ENCODE data around the gene CAMTA1.

The CAMTA1 gene

DNA sequence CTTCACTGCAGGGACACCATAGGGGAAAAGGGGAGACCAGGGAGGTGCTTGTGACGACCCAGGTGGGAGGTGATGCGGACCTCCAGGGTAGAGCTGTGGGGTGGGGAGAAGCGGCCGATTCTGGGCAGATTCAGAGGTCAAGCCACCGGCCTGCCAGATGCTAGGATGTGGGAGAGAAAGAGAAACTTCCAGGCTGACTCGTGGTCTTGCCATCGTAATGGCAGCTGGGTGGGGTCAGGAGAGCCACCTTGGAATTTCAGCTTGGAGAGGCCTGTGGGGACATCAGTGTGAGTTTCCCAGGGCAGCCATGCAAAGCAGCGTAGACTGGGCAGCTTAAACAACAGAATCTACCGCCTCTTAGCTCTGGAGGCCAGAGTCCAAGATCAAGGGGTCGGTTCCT, 727.8 kb downstream of the CAMTA1 start:
- no peak overlapping the region for H3K4me2 ChIP-seq (ENCODE audit: low read length)
- no peaks in the 10 kb centered on the region for H3K36me3 ChIP-seq (ENCODE audit: control insufficient read depth in 1 of 2, insufficient read depth in 2 of 2, low read length in 2 of 2)
- H4K12ac ChIP-seq (ENCODE audit: low read depth, low read length), result no peak overlapping the region
- no peaks in the 10 kb centered on the region for H3K27me3 ChIP-seq (ENCODE audit: insufficient read depth, low read length)
- no peak overlapping the region for H3K4me3 ChIP-seq (ENCODE audit: low read depth, low read length)
- WGBS (ENCODE audit: extremely low coverage, insufficient coverage, insufficient read length), result no CpG with 5 or more reads among the region's 10 CpGs
- H3K14ac ChIP-seq (ENCODE audit: low read length), result no peak overlapping the region
- H4K91ac ChIP-seq (ENCODE audit: low read depth, low read length), result no peak overlapping the region
- no peak overlapping the region for H3K23ac ChIP-seq (ENCODE audit: low read length)
- no peak overlapping the region for H3K27ac ChIP-seq (ENCODE audit: low read depth, low read length)
- no peak overlapping the region for H4K8ac ChIP-seq (ENCODE audit: low read depth, low read length)
- no peak overlapping the region for H3K18ac ChIP-seq (ENCODE audit: low read length)
- no peaks in the 10 kb centered on the region for H3K79me2 ChIP-seq (ENCODE audit: control insufficient read depth, insufficient read depth, low read length, poor library complexity)
- H3K9ac ChIP-seq (ENCODE audit: low read length), result no peak overlapping the region
- no peak overlapping the region for H2AFZ ChIP-seq (ENCODE audit: insufficient read depth, low read length, poor library complexity)
- H2BK12ac ChIP-seq (ENCODE audit: low read length), result no peak overlapping the region
- no peak overlapping the region for H3K4ac ChIP-seq (ENCODE audit: low read depth, low read length)
- DNase-seq, result no peak
- no peaks in the 10 kb centered on the region for H3K9me3 ChIP-seq (ENCODE audit: insufficient read depth, low read depth, low read length)
- no peak overlapping the region for H2BK5ac ChIP-seq (ENCODE audit: low read depth, low read length, poor library complexity)
- no peaks in the 10 kb centered on the region for H3K79me1 ChIP-seq (ENCODE audit: low read length)
- no peaks in the 10 kb centered on the region for H3K4me1 ChIP-seq (ENCODE audit: control insufficient read depth in 1 of 2, insufficient read depth in 2 of 2, low read length in 2 of 2)
- H2BK120ac ChIP-seq (ENCODE audit: insufficient read depth, low read length, poor library complexity), result no peak overlapping the region
- no peak overlapping the region for H2AK5ac ChIP-seq (ENCODE audit: low read length)

DNA sequence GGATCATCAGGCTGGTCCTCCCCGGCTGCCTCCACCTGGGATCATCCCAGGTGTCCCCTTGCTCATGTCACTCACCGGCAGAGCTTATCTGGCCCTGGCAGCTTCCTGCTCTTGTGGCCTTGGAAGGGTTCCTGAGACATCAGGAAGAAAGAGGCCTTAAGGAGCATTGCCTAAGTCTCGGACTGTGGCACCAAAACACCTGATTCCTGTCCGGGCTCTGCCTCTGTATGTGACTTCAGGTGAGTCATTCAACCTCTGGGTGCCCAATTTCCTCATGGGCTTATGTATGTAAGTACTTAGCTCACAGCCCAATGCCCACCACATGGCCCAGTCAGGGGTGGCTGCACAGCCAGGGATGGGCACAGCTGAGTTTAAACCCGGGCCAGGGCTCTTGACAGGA, 729.9 kb downstream of the CAMTA1 start:
- no peak overlapping the region for H3K9ac ChIP-seq (ENCODE audit: low read length)
- no peak overlapping the region for H3K4me3 ChIP-seq (ENCODE audit: low read depth, low read length)
- H3K36me3 ChIP-seq (ENCODE audit: control insufficient read depth in 1 of 2, insufficient read depth in 2 of 2, low read length in 2 of 2), result no peaks in the 10 kb centered on the region
- H3K4ac ChIP-seq (ENCODE audit: low read depth, low read length), result no peak overlapping the region
- no peak for DNase-seq
- H3K18ac ChIP-seq (ENCODE audit: low read length), result no peak overlapping the region
- H3K4me2 ChIP-seq (ENCODE audit: low read length), result no peak overlapping the region
- no peak overlapping the region for H3K27ac ChIP-seq (ENCODE audit: low read depth, low read length)
- H2AFZ ChIP-seq (ENCODE audit: insufficient read depth, low read length, poor library complexity), result no peak overlapping the region
- no CpG with 5 or more reads among the region's 5 CpGs for WGBS (ENCODE audit: extremely low coverage, insufficient coverage, insufficient read length)
- no peak overlapping the region for H4K12ac ChIP-seq (ENCODE audit: low read depth, low read length)
- no peaks in the 10 kb centered on the region for H3K79me1 ChIP-seq (ENCODE audit: low read length)
- H2BK12ac ChIP-seq (ENCODE audit: low read length), result no peak overlapping the region
- no peak overlapping the region for H4K8ac ChIP-seq (ENCODE audit: low read depth, low read length)
- H3K9me3 ChIP-seq (ENCODE audit: insufficient read depth, low read depth, low read length), result peaks cover 3% of the 10 kb centered on the region
- H2BK5ac ChIP-seq (ENCODE audit: low read depth, low read length, poor library complexity), result no peak overlapping the region
- no peak overlapping the region for H2BK120ac ChIP-seq (ENCODE audit: insufficient read depth, low read length, poor library complexity)
- H3K27me3 ChIP-seq (ENCODE audit: insufficient read depth, low read length), result no peaks in the 10 kb centered on the region
- H3K4me1 ChIP-seq (ENCODE audit: control insufficient read depth in 1 of 2, insufficient read depth in 2 of 2, low read length in 2 of 2), result no peaks in the 10 kb centered on the region
- H3K79me2 ChIP-seq (ENCODE audit: control insufficient read depth, insufficient read depth, low read length, poor library complexity), result no peaks in the 10 kb centered on the region
- no peak overlapping the region for H2AK5ac ChIP-seq (ENCODE audit: low read length)
- no peak overlapping the region for H3K23ac ChIP-seq (ENCODE audit: low read length)
- H4K91ac ChIP-seq (ENCODE audit: low read depth, low read length), result no peak overlapping the region
- no peak overlapping the region for H3K14ac ChIP-seq (ENCODE audit: low read length)

DNA sequence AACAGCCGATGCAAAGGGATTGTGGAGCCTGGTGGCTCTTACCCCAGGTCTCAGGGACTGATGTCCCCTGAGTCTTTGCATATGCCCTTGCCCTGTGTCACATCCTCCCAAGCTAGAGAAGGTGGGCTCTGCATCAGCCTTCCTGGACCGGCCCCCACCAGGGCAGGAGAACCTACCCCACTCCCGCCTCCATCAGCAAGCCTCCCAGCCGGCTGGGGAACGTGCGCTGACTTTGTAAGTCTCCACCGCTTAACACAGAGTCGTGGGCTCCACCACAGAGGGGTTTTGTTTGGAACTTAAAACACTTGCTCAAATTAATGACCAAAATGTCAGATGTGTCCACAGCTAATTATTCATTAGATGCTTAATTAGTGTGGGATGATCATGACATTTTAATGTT, 730.6 kb downstream of the CAMTA1 start:
- no CpG with 5 or more reads among the region's 8 CpGs for WGBS (ENCODE audit: extremely low coverage, insufficient coverage, insufficient read length)
- H3K79me2 ChIP-seq (ENCODE audit: control insufficient read depth, insufficient read depth, low read length, poor library complexity), result no peaks in the 10 kb centered on the region

DNA sequence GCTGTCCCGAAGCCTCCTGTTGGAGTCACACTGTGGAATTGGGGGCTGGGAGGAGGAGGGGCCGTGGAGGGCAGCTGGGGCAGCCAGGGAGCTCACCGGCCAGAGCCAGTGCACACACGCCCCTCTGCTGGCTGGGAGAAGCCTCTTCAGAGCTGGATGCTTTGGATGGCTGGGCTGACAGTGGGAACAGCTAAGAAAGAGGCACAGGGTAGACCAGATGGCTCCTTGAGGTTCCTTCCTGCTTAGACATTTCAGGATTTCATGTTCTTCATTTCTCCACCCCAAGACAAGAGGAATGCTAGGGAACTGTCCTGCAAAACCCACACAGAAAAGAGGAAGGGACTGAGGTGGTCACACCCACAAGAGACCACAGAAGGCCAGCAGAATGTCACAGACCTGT, 731.1 kb downstream of the CAMTA1 start:
- Histone ChIP-seq H3K4me3 (ENCODE audit: low read depth, low read length) (no peak overlapping the region), H3K79me1 (ENCODE audit: low read length) (no peaks in the 10 kb centered on the region), H2BK12ac (ENCODE audit: low read length) (no peak overlapping the region), H4K12ac (ENCODE audit: low read depth, low read length) (no peak overlapping the region), H3K9me3 (ENCODE audit: insufficient read depth, low read depth, low read length) (peaks cover 3% of the 10 kb centered on the region), H3K4ac (ENCODE audit: low read depth, low read length) (no peak overlapping the region), H3K36me3 (ENCODE audit: control insufficient read depth in 1 of 2, insufficient read depth in 2 of 2, low read length in 2 of 2) (no peaks in the 10 kb centered on the region), H3K27me3 (ENCODE audit: insufficient read depth, low read length) (no peaks in the 10 kb centered on the region), H3K27ac (ENCODE audit: low read depth, low read length) (no peak overlapping the region), H3K18ac (ENCODE audit: low read length) (no peak overlapping the region), H2AK5ac (ENCODE audit: low read length) (no peak overlapping the region), H3K4me2 (ENCODE audit: low read length) (no peak overlapping the region), H2AFZ (ENCODE audit: insufficient read depth, low read length, poor library complexity) (no peak overlapping the region), H4K8ac (ENCODE audit: low read depth, low read length) (no peak overlapping the region), H3K79me2 (ENCODE audit: control insufficient read depth, insufficient read depth, low read length, poor library complexity) (no peaks in the 10 kb centered on the region), H3K9ac (ENCODE audit: low read length) (no peak overlapping the region), H4K91ac (ENCODE audit: low read depth, low read length) (no peak overlapping the region), H3K4me1 (ENCODE audit: control insufficient read depth in 1 of 2, insufficient read depth in 2 of 2, low read length in 2 of 2) (no peaks in the 10 kb centered on the region), H2BK120ac (ENCODE audit: insufficient read depth, low read length, poor library complexity) (no peak overlapping the region), H3K14ac (ENCODE audit: low read length) (no peak overlapping the region), H2BK5ac (ENCODE audit: low read depth, low read length, poor library complexity) (no peak overlapping the region), H3K23ac (ENCODE audit: low read length) (no peak overlapping the region)
- DNase-seq, result no peak
- WGBS (ENCODE audit: extremely low coverage, insufficient coverage, insufficient read length), result no CpG with 5 or more reads among the region's 4 CpGs

More for the DNA sequence above, 730.6 kb downstream of the CAMTA1 start:
- Histone ChIP-seq H3K27me3 (ENCODE audit: insufficient read depth, low read length) (no peaks in the 10 kb centered on the region), H3K4me2 (ENCODE audit: low read length) (no peak overlapping the region), H2BK5ac (ENCODE audit: low read depth, low read length, poor library complexity) (no peak overlapping the region), H3K9me3 (ENCODE audit: insufficient read depth, low read depth, low read length) (peaks cover 3% of the 10 kb centered on the region), H2AFZ (ENCODE audit: insufficient read depth, low read length, poor library complexity) (no peak overlapping the region), H3K9ac (ENCODE audit: low read length) (no peak overlapping the region), H3K4me1 (ENCODE audit: control insufficient read depth in 1 of 2, insufficient read depth in 2 of 2, low read length in 2 of 2) (no peaks in the 10 kb centered on the region), H3K36me3 (ENCODE audit: control insufficient read depth in 1 of 2, insufficient read depth in 2 of 2, low read length in 2 of 2) (no peaks in the 10 kb centered on the region), H3K79me1 (ENCODE audit: low read length) (no peaks in the 10 kb centered on the region), H3K4me3 (ENCODE audit: low read depth, low read length) (no peak overlapping the region), H2BK120ac (ENCODE audit: insufficient read depth, low read length, poor library complexity) (no peak overlapping the region), H4K12ac (ENCODE audit: low read depth, low read length) (no peak overlapping the region), H3K27ac (ENCODE audit: low read depth, low read length) (no peak overlapping the region), H4K8ac (ENCODE audit: low read depth, low read length) (no peak overlapping the region), H4K91ac (ENCODE audit: low read depth, low read length) (no peak overlapping the region), H3K23ac (ENCODE audit: low read length) (no peak overlapping the region), H2AK5ac (ENCODE audit: low read length) (no peak overlapping the region), H3K4ac (ENCODE audit: low read depth, low read length) (no peak overlapping the region), H3K14ac (ENCODE audit: low read length) (no peak overlapping the region), H3K18ac (ENCODE audit: low read length) (no peak overlapping the region), H2BK12ac (ENCODE audit: low read length) (no peak overlapping the region)
- DNase-seq, result no peak
